ENCODE measurements around the gene WDFY3. TPM values are rescaled to one million over a fixed set of nuclear protein-coding genes. Genes with fewer than 3 reads are reported as not detected.

WDFY3 gene
- total and polyA plus RNA-seq, 2 experiments from 2014 or later: 8.0 to 89.0 TPM

- Histone ChIP-seq H3K4me1 (ENCODE audit: insufficient read depth) (peaks cover 31% of the 10 kb centered on the region), H3K9me2 (ENCODE audit: insufficient read depth) (no peaks in the 10 kb centered on the region), H4K20me1 (replicated peaks; ENCODE audit: insufficient read depth) (0 out of 2 replicates have a peak, but pooled peaks cover 3% of the 10 kb centered on the region), H3K4me3 (no peak overlapping the region), H2AFZ (no peak overlapping the region), H3F3A (replicated peaks; ENCODE audit: low read depth) (0 out of 2 replicates have a peak, but pooled peaks cover 3% of the 10 kb centered on the region), H3K27me3 (ENCODE audit: insufficient read depth) (no peaks in the 10 kb centered on the region), H3K4me2 (no peak overlapping the region), H3K79me2 (replicated peaks; ENCODE audit: insufficient read depth) (peaks cover 21% of the 10 kb centered on the region), H3K36me3 (ENCODE audit: insufficient read depth) (no peaks in the 10 kb centered on the region), H3K27ac (ENCODE audit: low read depth) (no peak overlapping the region; the same call in 1 of the 2 replicates)
- Mint-ChIP-seq H3K27ac (no peak overlapping the region), H3K4me1 (peaks cover 15% of the 10 kb centered on the region), H3K36me3 (ENCODE audit: low read depth) (no peaks in the 10 kb centered on the region; the same call in 2 of the 3 replicates), H3K4me3 (no peak overlapping the region), H3K9me3 (no peaks in the 10 kb centered on the region), H3K27me3 (ENCODE audit: insufficient read depth, low read depth, poor library complexity) (peaks cover 2% of the 10 kb centered on the region)
- TF ChIP-seq CREB1 (CRISPR knock-in tag; IDR thresholded peaks at IDR 0.05; ENCODE audit: low read depth) (no peak), ETS1 (IDR thresholded peaks at IDR 0.05) (no peak), ZNF462 (CRISPR knock-in tag; IDR thresholded peaks at IDR 0.05) (no peak), ZNF114 (CRISPR knock-in tag; IDR thresholded peaks at IDR 0.05) (no peak), STAT1 (IDR thresholded peaks at IDR 0.05; ENCODE audit: unreplicated experiment) (no peak), JUNB (IDR thresholded peaks at IDR 0.05; ENCODE audit: unreplicated experiment) (no peak), EZH2phosphoT487 (IDR thresholded peaks at IDR 0.05; ENCODE audit: unreplicated experiment) (no peak), POLR2AphosphoS5 (IDR thresholded peaks at IDR 0.05; ENCODE audit: low read depth) (no peak), ZNF331 (CRISPR knock-in tag; IDR thresholded peaks at IDR 0.05; ENCODE audit: low read depth) (no peak), EZH2 (IDR thresholded peaks at IDR 0.05; ENCODE audit: low read depth, unreplicated experiment) (no peak), REST (IDR thresholded peaks at IDR 0.05; ENCODE audit: unreplicated experiment) (no peak), NANOG (IDR thresholded peaks at IDR 0.05; ENCODE audit: borderline replicate concordance) (no peak)
- TF ChIP-seq, protein P1, sequence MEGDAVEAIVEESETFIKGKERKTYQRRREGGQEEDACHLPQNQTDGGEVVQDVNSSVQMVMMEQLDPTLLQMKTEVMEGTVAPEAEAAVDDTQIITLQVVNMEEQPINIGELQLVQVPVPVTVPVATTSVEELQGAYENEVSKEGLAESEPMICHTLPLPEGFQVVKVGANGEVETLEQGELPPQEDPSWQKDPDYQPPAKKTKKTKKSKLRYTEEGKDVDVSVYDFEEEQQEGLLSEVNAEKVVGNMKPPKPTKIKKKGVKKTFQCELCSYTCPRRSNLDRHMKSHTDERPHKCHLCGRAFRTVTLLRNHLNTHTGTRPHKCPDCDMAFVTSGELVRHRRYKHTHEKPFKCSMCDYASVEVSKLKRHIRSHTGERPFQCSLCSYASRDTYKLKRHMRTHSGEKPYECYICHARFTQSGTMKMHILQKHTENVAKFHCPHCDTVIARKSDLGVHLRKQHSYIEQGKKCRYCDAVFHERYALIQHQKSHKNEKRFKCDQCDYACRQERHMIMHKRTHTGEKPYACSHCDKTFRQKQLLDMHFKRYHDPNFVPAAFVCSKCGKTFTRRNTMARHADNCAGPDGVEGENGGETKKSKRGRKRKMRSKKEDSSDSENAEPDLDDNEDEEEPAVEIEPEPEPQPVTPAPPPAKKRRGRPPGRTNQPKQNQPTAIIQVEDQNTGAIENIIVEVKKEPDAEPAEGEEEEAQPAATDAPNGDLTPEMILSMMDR (conservative IDR thresholded peaks at IDR 0.05; ENCODE audit: low read depth in 2 of 2): no peak
- no peak for ATAC-seq
- DNase-seq (ENCODE audit: low spot score): no peak
Measured at GRCh38 chr4:84894621-84895020, 71.9 kb downstream of the WDFY3 start.
